Keratinocyte (primary cell): Measurements from ENCODE around the gene POLR2L.

Experiments used
- CTCF ChIP-seq, 3 experiments: IDR thresholded peaks in 1 of 3; conservative IDR thresholded peaks in 1 of 3; optimal IDR thresholded peaks in 1 of 3; 2 replicates in 2 of 3; 3 replicates in 1 of 3; pipeline versions ENCODE3 to v1.5.1; 2011; ENCODE audit warnings: low read length in 3 of 3, mild to moderate bottlenecking in 3 of 3, moderate library complexity in 2 of 3, control low read depth in 1 of 3, inconsistent platforms in 1 of 3; ENCODE audit not compliant: insufficient read depth in 2 of 3; ENCODE audit errors: extremely low read depth in 1 of 3
- EZH2 ChIP-seq: IDR thresholded peaks from one replicate; pipeline ENCODE4 v1.6.1; 2012; ENCODE audit warnings: inconsistent platforms, mild to moderate bottlenecking, low read length, moderate library complexity

GRCh38 chr11:860234-861104, 18.1 kb upstream of the POLR2L start:
- no peak for TF ChIP-seq CTCF (optimal IDR thresholded peaks at IDR 0.05 in 1 of 3, IDR thresholded peaks at IDR 0.05 in 1 of 3, conservative IDR thresholded peaks at IDR 0.05 in 1 of 3; ENCODE audit: extremely low read depth in 1 of 3, insufficient read depth in 2 of 3, low read length in 3 of 3)
- TF ChIP-seq EZH2 = no peak
